GM23338 (cell line): ENCODE data around the gene OR11H7.

Experiments
- CREB1 ChIP-seq: fragments of 250-450 bp; sonication (Bioruptor Pico); IDR thresholded peaks from 2 replicates; pipeline ENCODE4 v1.5.0; 2020; ENCODE audit warnings: low read depth, mild to moderate bottlenecking, moderate library complexity
- EZH2 ChIP-seq: fragments of 200-600 bp; sonication (generic); IDR thresholded peaks from one replicate; pipeline ENCODE4 v1.8.0; 2017; ENCODE audit warnings: antibody characterized with exemption, mild to moderate bottlenecking, low read depth; ENCODE audit not compliant: unreplicated experiment
- EZH2phosphoT487 ChIP-seq: fragments of 200-600 bp; sonication (generic); IDR thresholded peaks from one replicate; pipeline ENCODE4 v1.8.1; 2018; ENCODE audit warnings: antibody characterized with exemption; ENCODE audit not compliant: unreplicated experiment
- JUNB ChIP-seq: IDR thresholded peaks from one replicate; pipeline ENCODE4 v1.6.1; 2016; ENCODE audit warnings: antibody characterized with exemption; ENCODE audit not compliant: unreplicated experiment
- NANOG ChIP-seq: IDR thresholded peaks from 2 replicates; pipeline ENCODE4 v1.6.1; 2016; ENCODE audit warnings: antibody characterized with exemption, borderline replicate concordance
- POLR2AphosphoS5 ChIP-seq: IDR thresholded peaks from 2 replicates; pipeline ENCODE4 v1.6.1; 2016; ENCODE audit warnings: antibody characterized with exemption, low read depth
- STAT1 ChIP-seq: IDR thresholded peaks from one replicate; pipeline ENCODE4 v1.6.1; 2016; ENCODE audit warnings: antibody characterized with exemption; ENCODE audit not compliant: unreplicated experiment
- ZNF114 ChIP-seq: fragments of 250-450 bp; sonication (Bioruptor Pico); IDR thresholded peaks from 2 replicates; pipeline ENCODE4 v1.5.0; 2020; ENCODE audit warnings: mild to moderate bottlenecking, moderate library complexity
- ZNF331 ChIP-seq: fragments of 250-450 bp; sonication (Bioruptor Pico); IDR thresholded peaks from 2 replicates; pipeline ENCODE4 v1.5.0; 2020; ENCODE audit warnings: low read depth, mild to moderate bottlenecking, moderate library complexity
- TF ChIP-seq, protein P1 (sequence below), 2 experiments: fragments of 200-600 bp in 1 of 2; sonication (generic) in 1 of 2; conservative IDR thresholded peaks; 2 replicates each; pipeline versions ENCODE4 v1.5.1 to v1.6.1; 2016 to 2017; ENCODE audit warnings: antibody characterized with exemption in 2 of 2, low read depth in 2 of 2, mild to moderate bottlenecking in 2 of 2, moderate library complexity in 1 of 2
- TF ChIP-seq, protein P2 (sequence below): IDR thresholded peaks from one replicate; pipeline ENCODE4 v1.6.1; 2018; ENCODE audit warnings: antibody characterized with exemption; ENCODE audit not compliant: unreplicated experiment
- TF ChIP-seq, protein P3 (sequence below): IDR thresholded peaks from 2 replicates; pipeline ENCODE4 v1.6.1; 2016; ENCODE audit warnings: antibody characterized with exemption
- TF ChIP-seq, protein P4 (sequence below): fragments of 250-450 bp; sonication (Bioruptor Pico); IDR thresholded peaks from 2 replicates; pipeline ENCODE4 v1.5.0; 2020; ENCODE audit warnings: mild to moderate bottlenecking, moderate library complexity

DNA sequence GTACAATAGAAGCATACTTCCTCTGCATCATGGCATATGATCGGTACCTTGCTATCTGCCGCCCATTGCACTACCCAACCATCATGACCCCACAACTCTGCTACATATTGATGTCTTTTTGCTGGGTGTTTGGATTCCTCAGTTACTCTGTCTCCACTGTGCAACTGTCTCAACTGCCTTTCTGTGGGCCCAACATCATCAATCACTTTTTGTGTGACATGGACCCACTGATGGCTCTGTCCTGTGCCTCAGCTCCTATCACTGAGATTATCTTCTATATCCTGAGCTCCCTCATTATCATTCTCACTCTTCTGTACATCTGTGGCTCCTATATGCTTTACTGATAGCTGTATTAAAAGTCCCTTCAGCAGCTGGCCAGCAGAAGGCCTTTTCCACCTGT, 19.2 kb upstream of the OR11H7 start:
- TF ChIP-seq, protein P1, sequence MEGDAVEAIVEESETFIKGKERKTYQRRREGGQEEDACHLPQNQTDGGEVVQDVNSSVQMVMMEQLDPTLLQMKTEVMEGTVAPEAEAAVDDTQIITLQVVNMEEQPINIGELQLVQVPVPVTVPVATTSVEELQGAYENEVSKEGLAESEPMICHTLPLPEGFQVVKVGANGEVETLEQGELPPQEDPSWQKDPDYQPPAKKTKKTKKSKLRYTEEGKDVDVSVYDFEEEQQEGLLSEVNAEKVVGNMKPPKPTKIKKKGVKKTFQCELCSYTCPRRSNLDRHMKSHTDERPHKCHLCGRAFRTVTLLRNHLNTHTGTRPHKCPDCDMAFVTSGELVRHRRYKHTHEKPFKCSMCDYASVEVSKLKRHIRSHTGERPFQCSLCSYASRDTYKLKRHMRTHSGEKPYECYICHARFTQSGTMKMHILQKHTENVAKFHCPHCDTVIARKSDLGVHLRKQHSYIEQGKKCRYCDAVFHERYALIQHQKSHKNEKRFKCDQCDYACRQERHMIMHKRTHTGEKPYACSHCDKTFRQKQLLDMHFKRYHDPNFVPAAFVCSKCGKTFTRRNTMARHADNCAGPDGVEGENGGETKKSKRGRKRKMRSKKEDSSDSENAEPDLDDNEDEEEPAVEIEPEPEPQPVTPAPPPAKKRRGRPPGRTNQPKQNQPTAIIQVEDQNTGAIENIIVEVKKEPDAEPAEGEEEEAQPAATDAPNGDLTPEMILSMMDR (conservative IDR thresholded peaks at IDR 0.05; ENCODE audit: low read depth in 2 of 2) = no peak
- no peak for TF ChIP-seq NANOG
- TF ChIP-seq STAT1 = no peak
- no peak for TF ChIP-seq EZH2
- no peak for TF ChIP-seq EZH2phosphoT487
- no peak for TF ChIP-seq JUNB
- no peak for TF ChIP-seq POLR2AphosphoS5
- TF ChIP-seq, protein P2, sequence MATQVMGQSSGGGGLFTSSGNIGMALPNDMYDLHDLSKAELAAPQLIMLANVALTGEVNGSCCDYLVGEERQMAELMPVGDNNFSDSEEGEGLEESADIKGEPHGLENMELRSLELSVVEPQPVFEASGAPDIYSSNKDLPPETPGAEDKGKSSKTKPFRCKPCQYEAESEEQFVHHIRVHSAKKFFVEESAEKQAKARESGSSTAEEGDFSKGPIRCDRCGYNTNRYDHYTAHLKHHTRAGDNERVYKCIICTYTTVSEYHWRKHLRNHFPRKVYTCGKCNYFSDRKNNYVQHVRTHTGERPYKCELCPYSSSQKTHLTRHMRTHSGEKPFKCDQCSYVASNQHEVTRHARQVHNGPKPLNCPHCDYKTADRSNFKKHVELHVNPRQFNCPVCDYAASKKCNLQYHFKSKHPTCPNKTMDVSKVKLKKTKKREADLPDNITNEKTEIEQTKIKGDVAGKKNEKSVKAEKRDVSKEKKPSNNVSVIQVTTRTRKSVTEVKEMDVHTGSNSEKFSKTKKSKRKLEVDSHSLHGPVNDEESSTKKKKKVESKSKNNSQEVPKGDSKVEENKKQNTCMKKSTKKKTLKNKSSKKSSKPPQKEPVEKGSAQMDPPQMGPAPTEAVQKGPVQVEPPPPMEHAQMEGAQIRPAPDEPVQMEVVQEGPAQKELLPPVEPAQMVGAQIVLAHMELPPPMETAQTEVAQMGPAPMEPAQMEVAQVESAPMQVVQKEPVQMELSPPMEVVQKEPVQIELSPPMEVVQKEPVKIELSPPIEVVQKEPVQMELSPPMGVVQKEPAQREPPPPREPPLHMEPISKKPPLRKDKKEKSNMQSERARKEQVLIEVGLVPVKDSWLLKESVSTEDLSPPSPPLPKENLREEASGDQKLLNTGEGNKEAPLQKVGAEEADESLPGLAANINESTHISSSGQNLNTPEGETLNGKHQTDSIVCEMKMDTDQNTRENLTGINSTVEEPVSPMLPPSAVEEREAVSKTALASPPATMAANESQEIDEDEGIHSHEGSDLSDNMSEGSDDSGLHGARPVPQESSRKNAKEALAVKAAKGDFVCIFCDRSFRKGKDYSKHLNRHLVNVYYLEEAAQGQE = no peak
- TF ChIP-seq CREB1 (CRISPR knock-in tag) = no peak
- no peak for TF ChIP-seq ZNF114
- TF ChIP-seq ZNF331 (CRISPR knock-in tag) = no peak
- TF ChIP-seq, protein P3, sequence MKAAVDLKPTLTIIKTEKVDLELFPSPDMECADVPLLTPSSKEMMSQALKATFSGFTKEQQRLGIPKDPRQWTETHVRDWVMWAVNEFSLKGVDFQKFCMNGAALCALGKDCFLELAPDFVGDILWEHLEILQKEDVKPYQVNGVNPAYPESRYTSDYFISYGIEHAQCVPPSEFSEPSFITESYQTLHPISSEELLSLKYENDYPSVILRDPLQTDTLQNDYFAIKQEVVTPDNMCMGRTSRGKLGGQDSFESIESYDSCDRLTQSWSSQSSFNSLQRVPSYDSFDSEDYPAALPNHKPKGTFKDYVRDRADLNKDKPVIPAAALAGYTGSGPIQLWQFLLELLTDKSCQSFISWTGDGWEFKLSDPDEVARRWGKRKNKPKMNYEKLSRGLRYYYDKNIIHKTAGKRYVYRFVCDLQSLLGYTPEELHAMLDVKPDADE = no peak
- TF ChIP-seq, protein P4, sequence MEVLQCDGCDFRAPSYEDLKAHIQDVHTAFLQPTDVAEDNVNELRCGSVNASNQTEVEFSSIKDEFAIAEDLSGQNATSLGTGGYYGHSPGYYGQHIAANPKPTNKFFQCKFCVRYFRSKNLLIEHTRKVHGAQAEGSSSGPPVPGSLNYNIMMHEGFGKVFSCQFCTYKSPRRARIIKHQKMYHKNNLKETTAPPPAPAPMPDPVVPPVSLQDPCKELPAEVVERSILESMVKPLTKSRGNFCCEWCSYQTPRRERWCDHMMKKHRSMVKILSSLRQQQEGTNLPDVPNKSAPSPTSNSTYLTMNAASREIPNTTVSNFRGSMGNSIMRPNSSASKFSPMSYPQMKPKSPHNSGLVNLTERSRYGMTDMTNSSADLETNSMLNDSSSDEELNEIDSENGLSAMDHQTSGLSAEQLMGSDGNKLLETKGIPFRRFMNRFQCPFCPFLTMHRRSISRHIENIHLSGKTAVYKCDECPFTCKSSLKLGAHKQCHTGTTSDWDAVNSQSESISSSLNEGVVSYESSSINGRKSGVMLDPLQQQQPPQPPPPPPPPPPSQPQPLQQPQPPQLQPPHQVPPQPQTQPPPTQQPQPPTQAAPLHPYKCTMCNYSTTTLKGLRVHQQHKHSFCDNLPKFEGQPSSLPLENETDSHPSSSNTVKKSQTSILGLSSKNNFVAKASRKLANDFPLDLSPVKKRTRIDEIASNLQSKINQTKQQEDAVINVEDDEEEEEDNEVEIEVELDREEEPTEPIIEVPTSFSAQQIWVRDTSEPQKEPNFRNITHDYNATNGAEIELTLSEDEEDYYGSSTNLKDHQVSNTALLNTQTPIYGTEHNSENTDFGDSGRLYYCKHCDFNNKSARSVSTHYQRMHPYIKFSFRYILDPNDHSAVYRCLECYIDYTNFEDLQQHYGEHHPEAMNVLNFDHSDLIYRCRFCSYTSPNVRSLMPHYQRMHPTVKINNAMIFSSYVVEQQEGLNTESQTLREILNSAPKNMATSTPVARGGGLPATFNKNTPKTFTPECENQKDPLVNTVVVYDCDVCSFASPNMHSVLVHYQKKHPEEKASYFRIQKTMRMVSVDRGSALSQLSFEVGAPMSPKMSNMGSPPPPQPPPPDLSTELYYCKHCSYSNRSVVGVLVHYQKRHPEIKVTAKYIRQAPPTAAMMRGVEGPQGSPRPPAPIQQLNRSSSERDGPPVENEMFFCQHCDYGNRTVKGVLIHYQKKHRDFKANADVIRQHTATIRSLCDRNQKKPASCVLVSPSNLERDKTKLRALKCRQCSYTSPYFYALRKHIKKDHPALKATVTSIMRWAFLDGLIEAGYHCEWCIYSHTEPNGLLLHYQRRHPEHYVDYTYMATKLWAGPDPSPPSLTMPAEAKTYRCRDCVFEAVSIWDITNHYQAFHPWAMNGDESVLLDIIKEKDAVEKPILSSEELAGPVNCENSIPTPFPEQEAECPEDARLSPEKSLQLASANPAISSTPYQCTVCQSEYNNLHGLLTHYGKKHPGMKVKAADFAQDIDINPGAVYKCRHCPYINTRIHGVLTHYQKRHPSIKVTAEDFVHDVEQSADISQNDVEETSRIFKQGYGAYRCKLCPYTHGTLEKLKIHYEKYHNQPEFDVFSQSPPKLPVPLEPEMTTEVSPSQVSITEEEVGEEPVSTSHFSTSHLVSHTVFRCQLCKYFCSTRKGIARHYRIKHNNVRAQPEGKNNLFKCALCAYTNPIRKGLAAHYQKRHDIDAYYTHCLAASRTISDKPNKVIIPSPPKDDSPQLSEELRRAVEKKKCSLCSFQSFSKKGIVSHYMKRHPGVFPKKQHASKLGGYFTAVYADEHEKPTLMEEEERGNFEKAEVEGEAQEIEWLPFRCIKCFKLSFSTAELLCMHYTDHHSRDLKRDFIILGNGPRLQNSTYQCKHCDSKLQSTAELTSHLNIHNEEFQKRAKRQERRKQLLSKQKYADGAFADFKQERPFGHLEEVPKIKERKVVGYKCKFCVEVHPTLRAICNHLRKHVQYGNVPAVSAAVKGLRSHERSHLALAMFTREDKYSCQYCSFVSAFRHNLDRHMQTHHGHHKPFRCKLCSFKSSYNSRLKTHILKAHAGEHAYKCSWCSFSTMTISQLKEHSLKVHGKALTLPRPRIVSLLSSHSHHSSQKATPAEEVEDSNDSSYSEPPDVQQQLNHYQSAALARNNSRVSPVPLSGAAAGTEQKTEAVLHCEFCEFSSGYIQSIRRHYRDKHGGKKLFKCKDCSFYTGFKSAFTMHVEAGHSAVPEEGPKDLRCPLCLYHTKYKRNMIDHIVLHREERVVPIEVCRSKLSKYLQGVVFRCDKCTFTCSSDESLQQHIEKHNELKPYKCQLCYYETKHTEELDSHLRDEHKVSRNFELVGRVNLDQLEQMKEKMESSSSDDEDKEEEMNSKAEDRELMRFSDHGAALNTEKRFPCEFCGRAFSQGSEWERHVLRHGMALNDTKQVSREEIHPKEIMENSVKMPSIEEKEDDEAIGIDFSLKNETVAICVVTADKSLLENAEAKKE (CRISPR knock-in tag) = no peak
